HepG2 (cell line): ENCODE measurements around the gene CYB561. TPM values are rescaled to one million over a fixed set of nuclear protein-coding genes. Genes with fewer than 3 reads are reported as not detected.

Experiments
- ATAC-seq: fragments of 200-7000 bp; cut with Tn5 transposase; 3 replicates; pipeline ENCODE4 v1.9.1; 2020; ENCODE audit warnings: mild to moderate bottlenecking, moderate library complexity
- BruUV-seq: library from RNA; stranded (reverse); fragments of 400-500 nt; replicated peaks from 2 replicates; lab custom pipeline; 2021; lab: Mats Ljungman, UMichigan
- CTCF ChIA-PET: fragments of 300-600 bp; formaldehyde crosslinking; extraction: SDS; loops from one replicate; lab custom pipeline; 2021; ENCODE audit warnings: low total read pairs, inconsistent platforms, low intra/inter-chr PET ratio; lab: Yijun Ruan, JAX
- POLR2A ChIA-PET: fragments of 350-600 bp; sonication (Branson Sonifier 250); formaldehyde crosslinking; loops from one replicate; lab custom pipeline; 2020; ENCODE audit warnings: antibody characterized with exemption, inconsistent platforms; lab: Yijun Ruan, JAX
- DNase-seq: peaks from one replicate; pipeline ENCODE4 v3.0.0-alpha.2; 2015; ENCODE audit warnings: low spot score
- FAIRE-seq: peaks from 3 replicates; lab custom pipeline; 2011; peaks lifted over from hg19 to GRCh38; lab: Jason Lieb, UNC
- H2AFZ ChIP-seq: one replicate; pipeline ENCODE4 v1.6.1; 2011; ENCODE audit warnings: low read length, inconsistent platforms
- H3K27ac ChIP-seq: fragments of 300-600 bp; 3 replicates; pipeline ENCODE4 v1.8.0; 2011; ENCODE audit warnings: mixed run types, mild to moderate bottlenecking, mixed read lengths, low read length, inconsistent platforms; ENCODE audit not compliant: insufficient read depth; ENCODE audit errors: extremely low read length
- H3K27me3 ChIP-seq, 2 experiments: fragments of 200-600 bp in 1 of 2; 2 replicates in 1 of 2; 3 replicates in 1 of 2; pipeline versions ENCODE4 v1.6.0 to v1.8.0; 2011; ENCODE audit warnings: low read length in 2 of 2, mild to moderate bottlenecking in 2 of 2, moderate library complexity in 2 of 2, inconsistent platforms in 1 of 2; ENCODE audit not compliant: insufficient read depth in 2 of 2, control insufficient read depth in 1 of 2
- H3K36me3 ChIP-seq, 2 experiments: fragments of 200-600 bp in 1 of 2; replicated peaks in 1 of 2; 2 replicates in 1 of 2; 3 replicates in 1 of 2; pipeline versions ENCODE4 v1.5.1 to v1.8.0; 2011; ENCODE audit warnings: low read length in 2 of 2, inconsistent platforms in 1 of 2; ENCODE audit not compliant: insufficient read depth in 2 of 2, control insufficient read depth in 1 of 2
- H3K4me1 ChIP-seq: 2 replicates; pipeline ENCODE4 v1.5.1; 2012; ENCODE audit warnings: low read length, inconsistent platforms; ENCODE audit not compliant: insufficient read depth
- H3K4me2 ChIP-seq: 2 replicates; pipeline ENCODE4 v1.6.0; 2011; ENCODE audit warnings: low read depth, low read length, inconsistent platforms
- H3K4me3 ChIP-seq, 3 experiments: fragments of 200-600 bp in 1 of 3; sonication (generic), shearing (Covaris generic) in 1 of 3; replicated peaks in 1 of 3; 2 replicates each; pipeline ENCODE4 v1.5.1; 2011 to 2016; ENCODE audit warnings: low read length in 3 of 3, inconsistent platforms in 2 of 3, low read depth in 2 of 3, mild to moderate bottlenecking in 2 of 3, control low read depth in 1 of 3, mixed read lengths in 1 of 3; ENCODE audit not compliant: insufficient read depth in 1 of 3
- H3K79me2 ChIP-seq: one replicate; pipeline ENCODE4 v1.6.1; 2011; ENCODE audit warnings: low read length, inconsistent platforms; ENCODE audit not compliant: insufficient read depth
- H3K9ac ChIP-seq: 2 replicates; pipeline ENCODE4 v1.6.0; 2011; ENCODE audit warnings: mild to moderate bottlenecking, low read depth, low read length, inconsistent platforms; ENCODE audit not compliant: insufficient read depth
- H3K9me3 ChIP-seq: 2 replicates; pipeline ENCODE4 v1.5.1; 2012; ENCODE audit warnings: mild to moderate bottlenecking, low read length
- H4K20me1 ChIP-seq: 2 replicates; pipeline ENCODE4 v1.6.0; 2011; ENCODE audit warnings: inconsistent platforms, mild to moderate bottlenecking, low read length, moderate library complexity; ENCODE audit not compliant: insufficient read depth
- GFI1 ChIP-seq: sonication (generic); formaldehyde crosslinking; IDR thresholded peaks from 2 replicates; pipeline ENCODE4 v1.5.0; 2020; ENCODE audit warnings: missing genetic modification reagents, mild to moderate bottlenecking, borderline replicate concordance
- MAF1 ChIP-seq: sonication (generic); formaldehyde crosslinking; IDR thresholded peaks from 2 replicates; pipeline ENCODE4 v1.5.0; 2020; ENCODE audit warnings: missing genetic modification reagents, borderline replicate concordance
- ZFP82 ChIP-seq: sonication (generic); formaldehyde crosslinking; IDR thresholded peaks from 2 replicates; pipeline ENCODE4 v1.5.1; 2020; ENCODE audit warnings: mild to moderate bottlenecking, missing genetic modification reagents, borderline replicate concordance
- ZNF263 ChIP-seq: sonication (generic); formaldehyde crosslinking; IDR thresholded peaks from 2 replicates; pipeline ENCODE4 v1.4.0; 2020; ENCODE audit warnings: missing genetic modification reagents
- ZNF562 ChIP-seq: sonication (generic); formaldehyde crosslinking; IDR thresholded peaks from 2 replicates; pipeline ENCODE4 v1.8.0; 2022; ENCODE audit warnings: missing genetic modification reagents, borderline replicate concordance
- WGBS: methylation state at CpG from one replicate; pipeline ENCODE4 v1.1.6; 2017; ENCODE audit warnings: low lambda C conversion rate; 5-methylcytosine and 5-hydroxymethylcytosine counted together
- in situ Hi-C: cut with HindIII; loops from 2 replicates; pipeline ENCODE4 v1.10.0; 2017; ENCODE audit warnings: low pct_unique_long_range_greater_than_20kb; ENCODE audit not compliant: extremely low pct_ligation_motif_present
- intact Hi-C: fragments of 100-400 bp; cut with micrococcal nuclease; formaldehyde crosslinking; loops from one replicate; pipeline ENCODE4 v1.10.0; 2022; ENCODE audit not compliant: unreplicated experiment
- polyA plus RNA-seq, 8 experiments: library from polyadenylated mRNA; depleted of rRNA in 3 of 8; stranded (reverse) in 7 of 8; unstranded in 1 of 8; fragments of >200 nt; fragmentation: Illumina TruSeq in 4 of 8; extraction: Trizol in 4 of 8; gene quantifications; 2 replicates each; pipeline versions ENCODE4 v1.2.1 to v1.2.3, GENCODE V29; 2011 to 2016; ENCODE audit warnings: low read depth in 4 of 8, missing spikeins in 1 of 8, mixed read lengths in 1 of 8; ENCODE audit not compliant: insufficient read depth in 1 of 8
- total RNA-seq, 5 experiments: library from RNA; depleted of rRNA; stranded (reverse); fragments of >200 nt; fragmentation: Illumina TruSeq; extraction: Trizol; gene quantifications; 2 replicates each; pipeline ENCODE4 v1.2.3, GENCODE V29; 2016; ENCODE audit warnings: low read depth in 1 of 5
- TF ChIP-seq, protein P1 (sequence below): sonication (generic); formaldehyde crosslinking; IDR thresholded peaks from 2 replicates; pipeline ENCODE4 v1.8.1; 2022; ENCODE audit warnings: low read depth, mild to moderate bottlenecking, missing genetic modification reagents

Gene CYB561
- total and polyA plus RNA-seq, 2 of the 13 experiments (the other 11 are each of a cell fraction or from before 2014, with no cell fraction given) = 1.5 to 6.7 TPM

DNA sequence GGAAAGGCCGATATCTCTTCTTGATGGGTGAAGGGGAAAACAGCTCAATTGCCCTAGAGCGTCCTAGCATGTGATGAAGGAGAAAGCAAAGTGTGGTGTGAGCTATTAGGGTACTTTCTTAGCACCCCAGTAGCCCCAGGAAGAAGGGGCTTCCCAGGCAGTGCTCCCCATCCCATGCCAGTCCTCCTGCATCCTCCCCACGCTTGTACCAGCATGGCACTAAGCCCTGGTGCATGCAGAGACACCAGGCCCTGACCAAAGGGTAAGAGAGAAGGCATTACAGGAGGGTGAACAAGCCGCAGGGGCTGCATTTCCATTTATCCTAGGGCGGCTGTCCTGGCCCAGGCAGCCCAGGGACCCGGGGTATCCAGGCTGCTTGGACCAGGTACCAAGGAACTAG, 3.1 kb downstream of the CYB561 start:
- Histone ChIP-seq H4K20me1 (no peaks in the 10 kb centered on the region), H3K27me3 (peaks cover 1 to 32% of the 10 kb centered on the region in 2 experiments; a peak in 4 of 5 replicates), H3K27ac (no peak overlapping the region), H3K79me2 (no peaks in the 10 kb centered on the region), H3K36me3 (no peaks in the 10 kb centered on the region), H2AFZ (no peak overlapping the region), H3K4me2 (no peak overlapping the region), H3K4me1 (peaks cover 24% of the 10 kb centered on the region), H3K9ac (no peak overlapping the region), H3K9me3 (no peaks in the 10 kb centered on the region), H3K4me3 (no peak overlapping the region)
- no peak for TF ChIP-seq GFI1 (CRISPR knock-in tag)
- no peak for TF ChIP-seq ZFP82 (CRISPR knock-in tag)
- TF ChIP-seq ZNF263 (CRISPR knock-in tag) = peak; percentile 53; the same call in 1 of the 2 replicates
- TF ChIP-seq MAF1 (CRISPR knock-in tag) = no peak
- no peak for TF ChIP-seq ZNF562 (CRISPR knock-in tag)
- TF ChIP-seq, protein P1, sequence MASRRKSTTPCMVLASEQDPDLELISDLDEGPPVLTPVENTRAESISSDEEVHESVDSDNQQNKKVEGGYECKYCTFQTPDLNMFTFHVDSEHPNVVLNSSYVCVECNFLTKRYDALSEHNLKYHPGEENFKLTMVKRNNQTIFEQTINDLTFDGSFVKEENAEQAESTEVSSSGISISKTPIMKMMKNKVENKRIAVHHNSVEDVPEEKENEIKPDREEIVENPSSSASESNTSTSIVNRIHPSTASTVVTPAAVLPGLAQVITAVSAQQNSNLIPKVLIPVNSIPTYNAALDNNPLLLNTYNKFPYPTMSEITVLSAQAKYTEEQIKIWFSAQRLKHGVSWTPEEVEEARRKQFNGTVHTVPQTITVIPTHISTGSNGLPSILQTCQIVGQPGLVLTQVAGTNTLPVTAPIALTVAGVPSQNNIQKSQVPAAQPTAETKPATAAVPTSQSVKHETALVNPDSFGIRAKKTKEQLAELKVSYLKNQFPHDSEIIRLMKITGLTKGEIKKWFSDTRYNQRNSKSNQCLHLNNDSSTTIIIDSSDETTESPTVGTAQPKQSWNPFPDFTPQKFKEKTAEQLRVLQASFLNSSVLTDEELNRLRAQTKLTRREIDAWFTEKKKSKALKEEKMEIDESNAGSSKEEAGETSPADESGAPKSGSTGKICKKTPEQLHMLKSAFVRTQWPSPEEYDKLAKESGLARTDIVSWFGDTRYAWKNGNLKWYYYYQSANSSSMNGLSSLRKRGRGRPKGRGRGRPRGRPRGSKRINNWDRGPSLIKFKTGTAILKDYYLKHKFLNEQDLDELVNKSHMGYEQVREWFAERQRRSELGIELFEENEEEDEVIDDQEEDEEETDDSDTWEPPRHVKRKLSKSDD (CRISPR knock-in tag) = no peak
- CTCF ChIA-PET = no interaction called here
- intact Hi-C loops (no loop called here), in situ Hi-C loops (no loop called here)
- WGBS = 37% methylated on average over 6 of the region's 6 CpGs
- no TSS peak for BruUV-seq
- FAIRE-seq = no peak
- ATAC-seq = no peak
- POLR2A ChIA-PET = interaction anchor here (0.7 to 1.5 kb wide), 2 partner anchors 165 to 179 kb away, joined by 3 to 6 read pairs; partner anchors contain the start of gene MAP3K3
- no peak for DNase-seq
